ENCODE data around the gene PRSS38. TPM values are rescaled to one million over a fixed set of nuclear protein-coding genes. Genes with fewer than 3 reads are reported as not detected.

PRSS38 gene
- not detected in 2 replicates for total RNA-seq

GRCh38 chr1:227815468-227816409 lies at the start of gene PRSS38:
Gene PRSS38 (plus strand): TSS chr1:227815675. CDS start chr1:227815717, 42 bp downstream.
- intact Hi-C loops (cut with micrococcal nuclease) = no loop called here

DNA sequence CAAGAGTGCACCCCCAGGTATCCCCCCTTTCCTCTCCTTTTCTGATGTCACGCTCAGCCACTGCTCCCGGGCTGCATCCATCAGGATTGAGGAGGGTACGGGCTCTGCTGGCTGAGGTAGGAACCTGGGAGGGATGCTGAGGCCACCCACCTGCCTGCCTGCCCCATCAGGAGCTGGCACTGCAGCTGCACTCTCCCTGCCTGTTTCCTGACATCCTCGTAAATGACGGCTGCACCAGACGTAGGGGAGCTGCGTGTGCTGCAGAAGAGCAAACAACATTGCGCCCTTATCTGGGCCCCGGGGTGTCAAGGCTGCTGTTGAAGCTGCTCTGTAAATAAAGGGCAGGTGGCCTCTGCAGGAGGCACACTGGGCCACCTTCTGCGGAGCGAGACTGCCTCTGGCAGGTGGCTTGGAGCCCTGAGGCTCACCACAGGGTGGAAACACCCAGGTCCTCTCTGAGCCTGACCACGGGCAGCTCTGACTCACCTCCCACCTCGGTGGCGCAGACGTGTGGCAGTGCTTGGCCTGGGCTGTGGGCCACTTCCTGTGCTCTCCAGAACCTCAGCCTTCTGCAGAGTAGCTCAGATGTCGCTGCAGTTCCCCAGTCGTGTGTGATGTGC lies 49.4 kb upstream of the PRSS38 start:
- intact Hi-C loops (cut with micrococcal nuclease) = loop anchor here (1.0 to 10.0 kb wide), 5 partner anchors 22 to 1131 kb away; partner anchors contain the start of gene ZNF678

GRCh38 chr1:227766653-227767277 lies 48.7 kb upstream of the PRSS38 start:
- intact Hi-C loops (cut with micrococcal nuclease) = loop anchor here (1.0 to 10.0 kb wide), 5 partner anchors 22 to 1132 kb away; partner anchors contain the start of gene ZNF678

DNA sequence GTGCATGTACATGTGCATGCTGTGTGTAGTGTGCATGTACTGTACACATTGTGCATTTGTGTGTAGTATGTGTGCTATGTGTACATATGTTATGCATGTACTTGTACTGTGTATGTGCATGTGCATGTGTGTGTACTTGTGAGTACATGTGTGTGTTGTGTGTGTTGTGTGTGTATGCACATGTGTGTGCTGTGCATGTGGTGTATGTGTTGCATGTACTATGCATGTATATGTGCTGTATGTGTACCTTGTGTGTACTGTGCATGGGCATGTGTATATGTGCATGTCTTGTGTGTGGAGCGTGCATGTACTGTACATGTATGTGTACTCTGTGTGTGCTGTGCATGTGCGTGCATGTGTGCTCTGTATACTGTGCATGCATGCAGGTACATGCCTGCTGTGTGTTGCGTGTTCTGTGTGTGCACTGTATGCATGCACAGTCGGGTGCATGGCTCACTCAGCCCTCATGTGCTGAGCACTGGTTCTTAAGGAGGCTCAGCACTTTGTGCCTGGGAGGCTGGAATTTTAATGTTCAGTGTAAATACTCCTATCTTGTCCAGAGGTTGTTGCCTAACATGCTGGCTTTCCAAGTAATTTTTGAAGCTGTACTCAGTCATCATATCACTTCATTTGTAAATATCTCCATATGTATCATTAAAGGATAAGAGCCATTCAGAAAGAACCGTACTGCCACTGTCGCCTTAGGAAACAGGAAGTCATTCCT lies 47.9 kb upstream of the PRSS38 start:
- intact Hi-C loops (cut with micrococcal nuclease) = loop anchor here (10.0 kb wide), 4 partner anchors 117 to 1133 kb away; partner anchors contain the start of gene ZNF678

DNA sequence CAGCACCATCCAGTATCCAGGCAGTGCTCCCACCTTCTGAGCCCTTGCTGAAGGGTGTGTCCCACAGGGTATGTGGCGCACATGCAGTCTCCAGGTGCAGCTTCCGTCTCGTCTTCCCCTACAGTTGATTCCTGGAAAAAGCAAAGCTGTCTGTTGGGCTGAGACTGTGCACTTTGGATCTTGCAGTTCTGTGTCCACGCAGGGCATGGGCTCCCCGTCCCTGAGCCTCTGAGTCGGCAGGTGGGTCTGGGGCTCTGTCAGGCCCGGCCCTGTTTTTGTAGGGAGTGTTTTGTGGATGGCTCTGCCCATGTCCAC lies 47.4 kb upstream of the PRSS38 start:
- intact Hi-C loops (cut with micrococcal nuclease) = loop anchor here (10.0 kb wide), 4 partner anchors 117 to 1133 kb away; partner anchors contain the start of gene ZNF678

DNA sequence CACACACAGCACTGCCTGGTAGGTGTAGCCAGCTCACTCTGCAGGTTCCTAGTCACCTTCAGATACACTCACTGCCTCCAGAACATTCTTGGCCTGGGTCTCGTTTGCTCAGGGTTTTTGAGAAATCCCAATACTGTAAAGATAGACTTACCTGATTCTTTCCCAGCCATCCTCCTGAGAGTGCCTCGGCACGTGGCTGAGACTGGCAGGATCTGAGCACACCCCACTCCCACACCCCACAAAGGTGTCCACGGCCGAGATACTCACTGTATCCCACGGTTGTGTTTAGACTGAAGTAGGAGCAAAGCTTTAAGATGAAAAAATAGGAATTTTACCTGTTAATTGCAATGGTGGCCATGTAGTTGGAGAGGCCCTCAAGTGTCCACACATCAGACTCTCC lies 46.8 kb upstream of the PRSS38 start:
- intact Hi-C loops (cut with micrococcal nuclease) = loop anchor here (10.0 kb wide), 4 partner anchors 116 to 1134 kb away; partner anchors contain the start of gene ZNF678

- intact Hi-C loops (cut with micrococcal nuclease) = loop anchor here (10.0 kb wide), 4 partner anchors 116 to 1134 kb away; partner anchors contain the start of gene ZNF678
Measured at GRCh38 chr1:227769047-227769935, 46.2 kb upstream of the PRSS38 start.

GRCh38 chr1:227769936-227770494 lies 45.5 kb upstream of the PRSS38 start:
- intact Hi-C loops (cut with micrococcal nuclease) = loop anchor here (10.0 kb wide), 4 partner anchors 115 to 1135 kb away; partner anchors contain the start of gene ZNF678

DNA sequence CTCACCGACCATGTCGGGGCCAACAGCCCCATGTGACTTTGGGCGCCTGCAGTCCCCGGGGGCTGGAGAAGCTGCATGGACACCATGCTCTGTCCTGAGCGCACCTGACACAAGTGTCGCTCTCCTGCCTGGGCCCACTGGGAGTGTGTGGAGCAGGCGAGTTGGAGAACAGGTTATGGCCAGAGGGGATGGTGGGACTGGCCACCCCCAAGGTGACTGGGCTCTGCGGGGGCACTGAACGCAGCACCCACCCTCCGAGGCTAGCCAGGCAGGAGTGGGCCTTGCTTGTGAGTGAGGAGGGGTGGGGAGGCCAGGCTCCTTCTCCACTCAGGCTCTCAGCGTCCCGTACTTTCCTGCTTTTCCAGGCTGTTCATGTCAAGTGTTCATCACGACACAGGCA lies 44.7 kb upstream of the PRSS38 start:
- intact Hi-C loops (cut with micrococcal nuclease) = no loop called here

DNA sequence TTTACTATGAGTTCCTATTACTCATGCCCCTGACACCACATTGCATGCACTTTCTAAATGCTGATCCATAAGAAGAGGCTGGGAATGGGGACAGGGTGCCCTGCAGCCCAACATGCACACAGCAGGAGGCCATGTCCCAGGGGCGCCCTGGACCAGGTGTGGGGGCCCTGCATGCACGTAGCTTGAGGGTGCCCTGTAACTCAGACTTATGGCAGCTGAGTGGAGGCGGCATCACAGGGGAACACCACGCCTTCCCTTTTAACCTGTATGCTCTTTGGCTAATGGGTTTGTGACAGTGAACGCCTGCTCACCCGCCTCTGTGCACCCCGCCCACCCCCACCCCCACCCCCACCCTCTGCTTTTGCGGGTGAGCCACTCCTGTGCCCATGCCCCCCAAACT lies 44.1 kb upstream of the PRSS38 start:
- intact Hi-C loops (cut with micrococcal nuclease) = no loop called here

DNA sequence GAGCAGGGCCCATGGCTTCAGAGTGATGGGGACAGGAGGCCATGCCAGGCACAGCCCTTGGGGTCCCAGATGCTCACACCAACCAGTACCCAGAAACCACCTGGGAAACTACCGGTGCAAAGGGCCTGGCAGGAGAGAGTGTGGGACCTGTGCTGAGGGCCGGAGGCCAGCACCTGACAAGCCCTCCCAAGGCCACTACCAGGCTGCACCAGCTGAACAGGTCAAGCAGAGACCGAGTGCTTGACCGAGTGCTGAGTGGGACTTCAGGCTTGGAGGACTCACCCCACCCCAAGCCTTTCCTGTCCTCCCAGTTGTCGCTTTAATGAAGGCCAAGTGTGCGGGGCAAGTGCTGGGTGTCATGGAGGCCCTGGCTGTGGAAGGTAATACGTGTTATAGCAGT lies 43.7 kb upstream of the PRSS38 start:
- intact Hi-C loops (cut with micrococcal nuclease) = no loop called here

GRCh38 chr1:227773558-227773957 lies 41.9 kb upstream of the PRSS38 start:
- intact Hi-C loops (cut with micrococcal nuclease) = no loop called here

- intact Hi-C loops (cut with micrococcal nuclease) = no loop called here
Measured at GRCh38 chr1:227774051-227774731, 41.3 kb upstream of the PRSS38 start.

- intact Hi-C loops (cut with micrococcal nuclease) = no loop called here
Measured at GRCh38 chr1:227774821-227775661, 40.4 kb upstream of the PRSS38 start.

- intact Hi-C loops (cut with micrococcal nuclease) = no loop called here
Measured at GRCh38 chr1:227775841-227776240, 39.6 kb upstream of the PRSS38 start.

- intact Hi-C loops (cut with micrococcal nuclease) = no loop called here
Measured at GRCh38 chr1:227776331-227776771, 39.1 kb upstream of the PRSS38 start.

- intact Hi-C loops (cut with micrococcal nuclease) = no loop called here
Measured at GRCh38 chr1:227777156-227777555, 38.3 kb upstream of the PRSS38 start.

DNA sequence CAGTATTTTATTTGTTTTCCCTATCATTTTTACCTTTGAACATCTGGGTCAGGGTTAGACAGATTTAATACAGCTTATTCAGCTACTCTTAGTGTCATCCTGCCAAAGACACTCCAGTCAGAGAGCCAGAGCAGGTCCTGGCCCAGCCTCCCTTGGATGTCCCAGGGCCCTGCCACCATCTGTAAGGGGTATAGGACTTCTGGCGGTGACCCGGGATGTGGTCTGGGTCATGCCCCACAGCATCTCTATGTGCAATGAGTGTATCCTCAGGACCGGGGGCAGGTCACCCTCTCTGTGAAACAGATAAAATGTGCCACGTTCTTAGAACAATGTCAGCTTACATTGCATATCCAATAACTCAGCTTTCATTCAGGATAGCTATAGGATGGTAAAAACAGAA lies 37.8 kb upstream of the PRSS38 start:
- intact Hi-C loops (cut with micrococcal nuclease) = no loop called here

Measured in T-helper 2 cell treated with Interferon-gamma antibody and Interleukin-4, amounts not matched to agents 100 ng/mL and 5 ng/mL, for 36 hours (primary cell).